WTC11 (cell line): ENCODE measurements around the gene ARRB2.

ENCODE experiments used
- ATF2 ChIP-seq: sonication (generic); formaldehyde crosslinking; IDR thresholded peaks from 2 replicates; pipeline ENCODE4 v1.8.1; 2022; ENCODE audit warnings: low read depth, missing genetic modification reagents, borderline replicate concordance
- CREB1 ChIP-seq: sonication (generic); formaldehyde crosslinking; IDR thresholded peaks from 2 replicates; pipeline ENCODE4 v1.8.0; 2023; ENCODE audit warnings: mild to moderate bottlenecking, missing genetic modification reagents
- CTCF ChIP-seq: fragments of 200-600 bp; IDR thresholded peaks from 2 replicates; pipeline ENCODE4 v1.8.0; 2022; ENCODE audit warnings: antibody characterized with exemption
- IRF1 ChIP-seq: sonication (generic); formaldehyde crosslinking; IDR thresholded peaks from 2 replicates; pipeline ENCODE4 v1.8.0; 2023; ENCODE audit warnings: missing genetic modification reagents
- SMAD3 ChIP-seq: sonication (generic); formaldehyde crosslinking; IDR thresholded peaks from 2 replicates; pipeline ENCODE4 v1.8.0; 2022; ENCODE audit warnings: missing genetic modification reagents, mild to moderate bottlenecking, borderline replicate concordance
- SP1 ChIP-seq: sonication (generic); formaldehyde crosslinking; conservative IDR thresholded peaks from 2 replicates; pipeline ENCODE4 v1.8.1; 2022; ENCODE audit warnings: missing genetic modification reagents
- STAT6 ChIP-seq: sonication (generic); formaldehyde crosslinking; conservative IDR thresholded peaks from 2 replicates; pipeline ENCODE4 v1.8.1; 2023; ENCODE audit warnings: mild to moderate bottlenecking, low read depth, missing genetic modification reagents, moderate library complexity
- TEAD4 ChIP-seq: sonication (generic); formaldehyde crosslinking; IDR thresholded peaks from 2 replicates; pipeline ENCODE4 v1.8.0; 2022; ENCODE audit warnings: mild to moderate bottlenecking, missing genetic modification reagents
- USF1 ChIP-seq: sonication (generic); formaldehyde crosslinking; IDR thresholded peaks from 2 replicates; pipeline ENCODE4 v1.8.0; 2022; ENCODE audit warnings: mild to moderate bottlenecking, missing genetic modification reagents
- ZNF512 ChIP-seq: sonication (generic); formaldehyde crosslinking; IDR thresholded peaks from 2 replicates; pipeline ENCODE4 v1.8.1; 2022; ENCODE audit warnings: missing genetic modification reagents, borderline replicate concordance

- TF ChIP-seq STAT6 (CRISPR knock-in tag): no peak
- no peak for TF ChIP-seq IRF1 (CRISPR knock-in tag)
- TF ChIP-seq CTCF: no peak
- TF ChIP-seq TEAD4: no peak
- TF ChIP-seq ATF2 (CRISPR knock-in tag): no peak
- TF ChIP-seq SMAD3 (CRISPR knock-in tag): no peak
- TF ChIP-seq CREB1: no peak
- TF ChIP-seq USF1: no peak
- no peak for TF ChIP-seq SP1 (CRISPR knock-in tag)
- no peak for TF ChIP-seq ZNF512
Observed at GRCh38 chr17:4733073-4733531, 22.7 kb downstream of the ARRB2 start.
